K562 (cell line): ENCODE measurements around the gene KRT77. TPM values are rescaled to one million over a fixed set of nuclear protein-coding genes. Genes with fewer than 3 reads are reported as not detected.

Source experiments
- ATAC-seq: fragments of 200-7000 bp; cut with Tn5 transposase; 3 replicates; pipeline ENCODE4 v1.9.1; 2020; ENCODE audit warnings: moderate library complexity
- BruUV-seq: library from RNA; stranded (reverse); fragments of 400-500 nt; replicated peaks from 2 replicates; lab custom pipeline; 2021; lab: Mats Ljungman, UMichigan
- CTCF ChIA-PET: fragments of 300-600 bp; formaldehyde crosslinking; extraction: SDS; loops from one replicate; lab custom pipeline; 2021; ENCODE audit warnings: low intra/inter-chr PET ratio; lab: Yijun Ruan, JAX
- POLR2A ChIA-PET: fragments of 300-600, 350-650 bp; sonication (Branson Sonifier 250); formaldehyde crosslinking; extraction: SDS; loops from one replicate; lab custom pipeline; 2021; ENCODE audit warnings: antibody characterized with exemption, inconsistent platforms; lab: Yijun Ruan, JAX
- DNase-seq, 4 experiments: peaks; one replicate each; pipeline versions ENCODE4 v3.0.0 to v3.0.0-alpha.2; 2011 to 2018; ENCODE audit warnings: low spot score in 3 of 4, mixed read lengths in 3 of 4; ENCODE audit errors: extremely low read depth in 1 of 4
- FAIRE-seq: peaks from 2 replicates; lab custom pipeline; 2011; peaks lifted over from hg19 to GRCh38; lab: Jason Lieb, UNC
- H2AFZ ChIP-seq: 2 replicates; pipeline ENCODE4 v1.6.0; 2011; ENCODE audit warnings: low read depth, low read length, control low read depth, inconsistent platforms
- H3K27ac ChIP-seq: fragments of 200-600 bp; 3 replicates; pipeline ENCODE4 v1.8.0; 2011; ENCODE audit warnings: low read depth, mild to moderate bottlenecking, control low read depth, inconsistent platforms, low read length, moderate library complexity, mixed read lengths; ENCODE audit errors: extremely low read depth
- H3K27me3 ChIP-seq, 2 experiments: fragments of 300-600 bp in 1 of 2; 2 replicates in 1 of 2; 3 replicates in 1 of 2; pipeline versions ENCODE4 v1.6.0 to v1.8.0; 2011; ENCODE audit warnings: inconsistent platforms in 2 of 2, low read length in 2 of 2, mild to moderate bottlenecking in 1 of 2, mixed read lengths in 1 of 2, moderate library complexity in 1 of 2; ENCODE audit not compliant: control insufficient read depth in 2 of 2, insufficient read depth in 2 of 2
- H3K36me3 ChIP-seq: fragments of 300-600 bp; 3 replicates; pipeline ENCODE4 v1.8.0; 2011; ENCODE audit warnings: mild to moderate bottlenecking, low read length, inconsistent platforms; ENCODE audit not compliant: control insufficient read depth, insufficient read depth
- H3K4me1 ChIP-seq, 2 experiments: fragments of 200-600 bp in 1 of 2; replicated peaks in 1 of 2; 2 replicates in 1 of 2; 3 replicates in 1 of 2; pipeline versions ENCODE4 v1.5.1 to v1.8.0; 2011; ENCODE audit warnings: inconsistent platforms in 2 of 2, low read length in 2 of 2, mild to moderate bottlenecking in 1 of 2, mixed read lengths in 1 of 2, moderate library complexity in 1 of 2; ENCODE audit not compliant: control insufficient read depth in 2 of 2, insufficient read depth in 2 of 2
- H3K4me2 ChIP-seq: 2 replicates; pipeline ENCODE4 v1.6.1; 2011; ENCODE audit warnings: low read length, control low read depth, inconsistent platforms, mixed read lengths; ENCODE audit not compliant: insufficient read depth
- H3K4me3 ChIP-seq: fragments of 200-600 bp; sonication (generic), shearing (Covaris generic); 2 replicates; pipeline ENCODE4 v1.5.1; 2016; ENCODE audit warnings: control low read depth, inconsistent platforms
- H3K79me2 ChIP-seq: fragments of 200-600 bp; 3 replicates; pipeline ENCODE4 v1.8.0; 2011; ENCODE audit warnings: low read length, inconsistent platforms; ENCODE audit not compliant: control insufficient read depth, insufficient read depth
- H3K9ac ChIP-seq, 2 experiments: 2 replicates each; pipeline versions ENCODE4 v1.6.0 to v1.6.1; 2011; ENCODE audit warnings: low read depth in 2 of 2, low read length in 2 of 2, control low read depth in 1 of 2, inconsistent platforms in 1 of 2, mild to moderate bottlenecking in 1 of 2, mixed read lengths in 1 of 2; ENCODE audit not compliant: insufficient read depth in 1 of 2
- H3K9me1 ChIP-seq: one replicate; pipeline ENCODE4 v1.6.0; 2011; ENCODE audit warnings: inconsistent platforms, mild to moderate bottlenecking, low read length, moderate library complexity; ENCODE audit not compliant: control insufficient read depth, insufficient read depth
- H3K9me3 ChIP-seq: replicated peaks from 2 replicates; pipeline ENCODE4 v1.5.1; 2011; ENCODE audit warnings: low read depth, low read length, inconsistent platforms; ENCODE audit not compliant: control insufficient read depth, insufficient read depth
- H4K20me1 ChIP-seq: replicated peaks from 2 replicates; pipeline ENCODE4 v1.6.1; 2011; ENCODE audit warnings: low read length, inconsistent platforms, mixed read lengths; ENCODE audit not compliant: control insufficient read depth, insufficient read depth
- SLC30A9 ChIP-seq: fragments of 250-450 bp; sonication (Bioruptor Pico); IDR thresholded peaks from 2 replicates; pipeline ENCODE4 v1.8.0; 2022; ENCODE audit warnings: mild to moderate bottlenecking, moderate library complexity
- SNRNP70 ChIP-seq: fragments of 200-400 bp; formaldehyde crosslinking; optimal IDR thresholded peaks from 2 replicates; pipeline ENCODE3; 2017; ENCODE audit warnings: low read depth, low read length
- SRF ChIP-seq, 2 experiments: fragments of 250-450, 450-650 bp in 1 of 2; sonication (Bioruptor Pico) in 1 of 2; sonication (generic) in 1 of 2; formaldehyde crosslinking; IDR thresholded peaks; 2 replicates each; pipeline versions ENCODE4 v1.5.0 to v1.5.1; 2020 to 2022; ENCODE audit warnings: mild to moderate bottlenecking in 1 of 2, missing genetic modification reagents in 1 of 2
- ZNF197 ChIP-seq: fragments of 200-800 bp; sonication (Bioruptor generic); IDR thresholded peaks from 2 replicates; pipeline ENCODE4 v1.6.1; 2016; ENCODE audit warnings: low read depth, missing genetic modification characterization, missing compliant biosample characterization
- ZNF766 ChIP-seq: fragments of 200-800 bp; sonication (Bioruptor generic); conservative IDR thresholded peaks from 2 replicates; pipeline ENCODE4 v1.6.1; 2016; ENCODE audit warnings: missing genetic modification characterization, missing compliant biosample characterization
- WGBS: fragments of 100-300 bp; shearing (Covaris generic); methylation state at CpG from one replicate; pipeline ENCODE4 v1.1.6; 2016; ENCODE audit warnings: low coverage, mixed read lengths; ENCODE audit not compliant: insufficient coverage; ENCODE audit errors: missing lambda C conversion rate; 5-methylcytosine and 5-hydroxymethylcytosine counted together
- in situ Hi-C: fragments of 300-500 bp; cut with MboI; formaldehyde crosslinking; loops from 4 replicates; pipeline ENCODE4 v1.15.0; 2018; ENCODE audit warnings: inconsistent platforms, mixed read lengths
- intact Hi-C: fragments of 100-400 bp; cut with micrococcal nuclease; formaldehyde crosslinking; loops from 2 replicates; pipeline ENCODE4 v1.14.2; 2022
- polyA plus RNA-seq, 8 experiments: library from polyadenylated mRNA; depleted of rRNA in 4 of 8; stranded (reverse) in 5 of 8; unstranded in 3 of 8; fragments of >200 nt; fragmentation: Nextera tagmentation in 2 of 8; fragmentation: Illumina TruSeq in 1 of 8; extraction: Ambion mirVana in 2 of 8; extraction: Trizol in 1 of 8; gene quantifications; 2 replicates each; pipeline versions ENCODE4 v1.2.1 to v1.2.3, GENCODE V29; 2011 to 2014; ENCODE audit warnings: inconsistent platforms in 1 of 8, missing spikeins in 1 of 8
- total RNA-seq, 7 experiments: library from RNA; depleted of rRNA in 6 of 7; stranded (reverse); fragments of >200 nt in 6 of 7; fragmentation: Illumina TruSeq in 2 of 7; extraction: Trizol in 2 of 7; gene quantifications; 2 replicates each; pipeline versions ENCODE4 v1.2.1 to v1.2.3, GENCODE V29; 2011 to 2021; ENCODE audit warnings: low replicate concordance in 1 of 7

The KRT77 gene
- total and polyA plus RNA-seq, 9 of the 15 experiments (the other 6 are each of a cell fraction or from before 2014, with no cell fraction given), result not detected

- Histone ChIP-seq H3K36me3 (no peaks in the 10 kb centered on the region), H3K4me2 (no peak overlapping the region), H3K9ac (no peak overlapping the region), H4K20me1 (no peaks in the 10 kb centered on the region), H3K4me1 (peaks cover 49 to 58% of the 10 kb centered on the region in 2 experiments), H3K4me3 (no peak overlapping the region), H3K27me3 (no peaks in the 10 kb centered on the region), H2AFZ (no peak overlapping the region), H3K9me3 (no peaks in the 10 kb centered on the region), H3K9me1 (peaks cover 2% of the 10 kb centered on the region), H3K27ac (no peak overlapping the region), H3K79me2 (no peaks in the 10 kb centered on the region)
- no TSS peak for BruUV-seq
- WGBS, result 90% methylated on average over 6 of the region's 7 CpGs
- ChIA-PET CTCF (no interaction called here), POLR2A (interaction anchor here (0.7 kb wide), 1 partner anchor 15 kb away, joined by 3 read pairs; no protein-coding TSS in a partner anchor)
- no peak for FAIRE-seq
- ATAC-seq, result no peak
- intact Hi-C loops, result no loop called here
- DNase-seq, result peak in 1 of 4 experiments; percentile 17
- TF ChIP-seq ZNF766 (CRISPR knock-in tag), result 0 out of 2 replicates have a peak, but pooled peaks have one; percentile 12
- no peak for TF ChIP-seq SRF (CRISPR knock-in tag; IDR thresholded peaks at IDR 0.05)
- in situ Hi-C loops, result no loop called here
Measured at GRCh38 chr12:52659395-52659794, 43.9 kb downstream of the KRT77 start.

GRCh38 chr12:52658196-52658595 lies 45.1 kb downstream of the KRT77 start:
- BruUV-seq, result no TSS peak
- ChIA-PET POLR2A (interaction anchor here (0.6 to 1.0 kb wide), 3 partner anchors 9 to 145 kb away, joined by 3 to 4 read pairs (median 3); no protein-coding TSS in a partner anchor), CTCF (no interaction called here)
- Histone ChIP-seq H4K20me1 (no peaks in the 10 kb centered on the region), H3K27ac (no peak overlapping the region), H3K4me3 (no peak overlapping the region), H3K4me2 (no peak overlapping the region), H3K4me1 (peaks cover 43 to 54% of the 10 kb centered on the region in 2 experiments), H2AFZ (no peak overlapping the region), H3K9me1 (peaks cover 2% of the 10 kb centered on the region), H3K36me3 (no peaks in the 10 kb centered on the region), H3K9ac (no peak overlapping the region; a peak in 1 of 4 replicates), H3K27me3 (no peaks in the 10 kb centered on the region), H3K9me3 (no peaks in the 10 kb centered on the region), H3K79me2 (no peaks in the 10 kb centered on the region)
- intact Hi-C loops (no loop called here), in situ Hi-C loops (no loop called here)
- 76% methylated on average over 3 of the region's 4 CpGs for WGBS
- no peak for ATAC-seq
- DNase-seq, result no peak
- FAIRE-seq, result no peak
- no peak for TF ChIP-seq SLC30A9 (CRISPR knock-in tag)
- peak; percentile 37; the same call in 1 of the 2 replicates for TF ChIP-seq ZNF197 (CRISPR knock-in tag)
- TF ChIP-seq SNRNP70, result no peak
